HG03025 (cell line): ENCODE measurements around the gene TBC1D14.

Experiments used
- ATAC-seq: cut with Tn5 transposase; IDR thresholded peaks from one replicate; pipeline ENCODE4 v1.9.1; 2021; ENCODE audit warnings: mild to moderate bottlenecking, moderate library complexity; ENCODE audit not compliant: unreplicated experiment, low FRiP score

The TBC1D14 gene

GRCh38 chr4:6991771-6992557 lies 82.3 kb downstream of the TBC1D14 start:
- ATAC-seq, result no peak

GRCh38 chr4:6992728-6993677 lies 83.4 kb downstream of the TBC1D14 start:
- no peak for ATAC-seq

GRCh38 chr4:6996481-6996880 lies 86.9 kb downstream of the TBC1D14 start:
- ATAC-seq, result no peak

GRCh38 chr4:6999172-7000086 lies 89.8 kb downstream of the TBC1D14 start:
- no peak for ATAC-seq

- ATAC-seq, result no peak
Measured at GRCh38 chr4:7000421-7001176, 91.0 kb downstream of the TBC1D14 start.

GRCh38 chr4:7001271-7001670 lies 91.6 kb downstream of the TBC1D14 start:
- no peak for ATAC-seq

- ATAC-seq, result no peak
Measured at GRCh38 chr4:7002336-7002735, 92.7 kb downstream of the TBC1D14 start.

GRCh38 chr4:7003176-7003878 lies 93.7 kb downstream of the TBC1D14 start:
- no peak for ATAC-seq

GRCh38 chr4:7003879-7004240 lies 94.2 kb downstream of the TBC1D14 start:
- no peak for ATAC-seq

- no peak for ATAC-seq
Measured at GRCh38 chr4:7004331-7004730, 94.7 kb downstream of the TBC1D14 start.

- no peak for ATAC-seq
Measured at GRCh38 chr4:7005571-7005970, 95.9 kb downstream of the TBC1D14 start.

GRCh38 chr4:7006411-7006810 lies 96.8 kb downstream of the TBC1D14 start:
- no peak for ATAC-seq

- ATAC-seq, result no peak
Measured at GRCh38 chr4:7007142-7007907, 97.7 kb downstream of the TBC1D14 start.

- no peak for ATAC-seq
Measured at GRCh38 chr4:7007944-7008343, 98.3 kb downstream of the TBC1D14 start.

GRCh38 chr4:7009564-7009963 lies 99.9 kb downstream of the TBC1D14 start:
- no peak for ATAC-seq

- no peak for ATAC-seq
Measured at GRCh38 chr4:7013175-7013574, 103.5 kb downstream of the TBC1D14 start.

- no peak for ATAC-seq
Measured at GRCh38 chr4:7014815-7015214, 105.2 kb downstream of the TBC1D14 start.

- ATAC-seq, result no peak
Measured at GRCh38 chr4:7015383-7016035, 105.9 kb downstream of the TBC1D14 start.
